ENCODE results near the gene FAM117A.

GRCh38 chr17:49699966-49700575 lies 63.9 kb downstream of the FAM117A start:
- TF ChIP-seq CTCF (conservative IDR thresholded peaks at IDR 0.05 in 1 of 2, IDR thresholded peaks at IDR 0.05 in 1 of 2; ENCODE audit: extremely low read depth in 1 of 2, insufficient read depth in 1 of 2, low read depth in 1 of 2, low read length in 2 of 2): no peak
- no peak for TF ChIP-seq EZH2 (IDR thresholded peaks at IDR 0.05; ENCODE audit: borderline replicate concordance, low read length)
